Panc1 (cell line): ENCODE results near the gene RPS6KA3. TPM values are rescaled to one million over a fixed set of nuclear protein-coding genes. Genes with fewer than 3 reads are reported as not detected.

ENCODE experiments used
- ATAC-seq: fragments of 200-7000 bp; cut with Tn5 transposase; 2 replicates; pipeline ENCODE4 v1.9.1; 2020; ENCODE audit warnings: mild to moderate bottlenecking, moderate library complexity
- BruUV-seq: library from RNA; stranded (reverse); fragments of 400-500 nt; replicated peaks from 2 replicates; lab custom pipeline; 2021; lab: Mats Ljungman, UMichigan
- CTCF ChIA-PET: fragments of 300-600 bp; sonication (Branson Sonifier 250); formaldehyde crosslinking; loops from one replicate; lab custom pipeline; 2022; ENCODE audit warnings: antibody characterized with exemption; lab: Charles Lee
- POLR2A ChIA-PET: fragments of 300-600 bp; sonication (Branson Sonifier 250); formaldehyde crosslinking; loops from one replicate; lab custom pipeline; 2022; ENCODE audit warnings: antibody characterized with exemption; lab: Charles Lee
- DNase-seq: peaks from one replicate; pipeline ENCODE4 v3.0.0-alpha.2; 2010; ENCODE audit warnings: low read depth, low spot score
- H3K27ac ChIP-seq: 2 replicates; pipeline ENCODE4 v1.5.1; 2011; ENCODE audit warnings: mild to moderate bottlenecking, low read length, inconsistent platforms
- H3K27me3 ChIP-seq: fragments of 200-500 bp; sonication (Bioruptor generic); 2 replicates; pipeline ENCODE4 v1.6.0; 2014; ENCODE audit warnings: low read length, inconsistent platforms; ENCODE audit not compliant: control insufficient read depth, insufficient read depth
- H3K36me3 ChIP-seq: fragments of 200-500 bp; sonication (Bioruptor generic); 2 replicates; pipeline ENCODE4 v1.5.1; 2014; ENCODE audit warnings: inconsistent platforms, mild to moderate bottlenecking, low read length, moderate library complexity; ENCODE audit not compliant: control insufficient read depth, insufficient read depth
- H3K4me1 ChIP-seq: 2 replicates; pipeline ENCODE4 v1.5.1; 2011; ENCODE audit warnings: inconsistent platforms, mild to moderate bottlenecking, low read length, moderate library complexity; ENCODE audit not compliant: control insufficient read depth, insufficient read depth
- H3K4me3 ChIP-seq, 2 experiments: 2 replicates each; pipeline ENCODE4 v1.5.1; 2011 to 2012; ENCODE audit warnings: low read depth in 2 of 2, low read length in 2 of 2, mild to moderate bottlenecking in 2 of 2, inconsistent platforms in 1 of 2, moderate library complexity in 1 of 2
- H3K9me3 ChIP-seq: fragments of 200-500 bp; sonication (Bioruptor generic); 2 replicates; pipeline ENCODE4 v1.5.1; 2014; ENCODE audit warnings: low read depth, mild to moderate bottlenecking, inconsistent platforms, low read length, moderate library complexity; ENCODE audit not compliant: control insufficient read depth, insufficient read depth
- POLR2AphosphoS5 ChIP-seq: IDR thresholded peaks from 2 replicates; pipeline ENCODE4 v1.6.1; 2012; ENCODE audit warnings: mild to moderate bottlenecking, low read depth, low read length, moderate library complexity
- SIN3A ChIP-seq: IDR thresholded peaks from 2 replicates; pipeline ENCODE4 v1.6.1; 2012; ENCODE audit warnings: low read depth, mild to moderate bottlenecking, low read length, moderate library complexity, borderline replicate concordance; ENCODE audit not compliant: insufficient read depth
- TCF7L2 ChIP-seq: IDR thresholded peaks from 2 replicates; pipeline ENCODE4 v1.6.1; 2011; ENCODE audit warnings: mild to moderate bottlenecking, low read depth, low read length, inconsistent platforms
- in situ Hi-C: cut with HindIII; loops from 2 replicates; pipeline ENCODE4 v1.10.0; 2016; ENCODE audit warnings: low sequenced_read_pairs, low pct_unique_long_range_greater_than_20kb
- intact Hi-C: fragments of 100-400 bp; cut with micrococcal nuclease; formaldehyde crosslinking; loops from one replicate; pipeline ENCODE4 v1.10.0; 2022; ENCODE audit not compliant: unreplicated experiment
- total RNA-seq: library from RNA; stranded (reverse); gene quantifications from one replicate; pipeline ENCODE4 v1.2.1, GENCODE V29; 2021; ENCODE audit not compliant: unreplicated experiment
- TF ChIP-seq, protein P1 (sequence below), 2 experiments: IDR thresholded peaks; 2 replicates each; pipeline ENCODE4 v1.6.1; 2011 to 2012; ENCODE audit warnings: low read depth in 2 of 2, control low read depth in 1 of 2, low read length in 1 of 2, mild to moderate bottlenecking in 1 of 2, moderate library complexity in 1 of 2; ENCODE audit not compliant: insufficient read depth in 1 of 2
- TF ChIP-seq, protein P2 (sequence below): fragments of 450-650 bp; IDR thresholded peaks from 2 replicates; pipeline ENCODE4 v1.5.1; 2017; ENCODE audit warnings: mild to moderate bottlenecking

The RPS6KA3 gene
- total RNA-seq, 1 experiment from 2014 or later: 40.5 TPM

DNA sequence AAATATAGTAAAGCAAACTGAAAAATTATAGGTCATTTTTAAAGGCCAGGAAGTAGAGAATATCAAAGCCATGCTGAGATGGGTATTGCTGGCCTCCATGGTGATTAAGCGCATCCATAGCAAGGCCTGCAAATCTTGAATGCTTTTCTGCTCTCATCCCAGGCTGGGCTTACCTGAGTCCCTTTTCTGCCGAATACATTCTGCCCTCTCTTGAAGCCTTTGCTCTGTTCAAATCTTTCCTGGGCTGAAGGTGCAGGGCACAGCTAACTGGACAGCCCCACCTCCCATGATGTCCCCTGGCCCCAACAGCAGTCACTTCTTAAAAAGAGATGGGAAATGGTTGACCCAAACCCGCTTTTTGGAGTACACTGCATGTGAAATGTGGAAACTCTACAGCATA, 115.0 kb downstream of the RPS6KA3 start:
- BruUV-seq: no TSS peak
- in situ Hi-C loops: no loop called here
- POLR2A ChIA-PET: no interaction called here

DNA sequence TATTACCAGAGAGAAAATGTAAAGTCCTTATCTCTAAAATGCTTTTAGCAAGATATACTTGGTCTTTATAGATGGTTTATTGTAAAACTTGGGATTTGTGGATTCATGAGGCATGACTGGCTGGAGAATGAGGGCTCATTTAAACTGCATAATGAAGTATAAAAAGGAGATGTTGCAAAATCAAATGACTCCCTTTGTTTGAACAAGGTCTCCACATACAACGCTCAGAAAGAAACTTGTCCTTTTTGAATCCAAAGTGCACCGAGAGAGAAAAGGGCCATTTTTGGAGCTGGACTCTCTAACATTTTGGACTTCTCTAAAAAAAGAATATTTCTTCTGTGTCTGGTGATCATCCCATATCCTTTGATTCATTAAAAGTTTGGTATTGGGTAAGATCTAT, 117.4 kb downstream of the RPS6KA3 start:
- no peaks in the 10 kb centered on the region for H3K27me3 ChIP-seq
- in situ Hi-C loops (no loop called here), intact Hi-C loops (no loop called here)
- no peak for ATAC-seq
- CTCF ChIA-PET: no interaction called here
- no peak overlapping the region for H3K4me3 ChIP-seq
- H3K36me3 ChIP-seq: no peaks in the 10 kb centered on the region; the same call in 1 of the 2 replicates
- no TSS peak for BruUV-seq
- POLR2A ChIA-PET: no interaction called here
- no peaks in the 10 kb centered on the region for H3K9me3 ChIP-seq
- no peak for DNase-seq
- no peaks in the 10 kb centered on the region for H3K4me1 ChIP-seq
- TF ChIP-seq POLR2AphosphoS5: no peak
- no peak for TF ChIP-seq TCF7L2
- TF ChIP-seq, protein P1, sequence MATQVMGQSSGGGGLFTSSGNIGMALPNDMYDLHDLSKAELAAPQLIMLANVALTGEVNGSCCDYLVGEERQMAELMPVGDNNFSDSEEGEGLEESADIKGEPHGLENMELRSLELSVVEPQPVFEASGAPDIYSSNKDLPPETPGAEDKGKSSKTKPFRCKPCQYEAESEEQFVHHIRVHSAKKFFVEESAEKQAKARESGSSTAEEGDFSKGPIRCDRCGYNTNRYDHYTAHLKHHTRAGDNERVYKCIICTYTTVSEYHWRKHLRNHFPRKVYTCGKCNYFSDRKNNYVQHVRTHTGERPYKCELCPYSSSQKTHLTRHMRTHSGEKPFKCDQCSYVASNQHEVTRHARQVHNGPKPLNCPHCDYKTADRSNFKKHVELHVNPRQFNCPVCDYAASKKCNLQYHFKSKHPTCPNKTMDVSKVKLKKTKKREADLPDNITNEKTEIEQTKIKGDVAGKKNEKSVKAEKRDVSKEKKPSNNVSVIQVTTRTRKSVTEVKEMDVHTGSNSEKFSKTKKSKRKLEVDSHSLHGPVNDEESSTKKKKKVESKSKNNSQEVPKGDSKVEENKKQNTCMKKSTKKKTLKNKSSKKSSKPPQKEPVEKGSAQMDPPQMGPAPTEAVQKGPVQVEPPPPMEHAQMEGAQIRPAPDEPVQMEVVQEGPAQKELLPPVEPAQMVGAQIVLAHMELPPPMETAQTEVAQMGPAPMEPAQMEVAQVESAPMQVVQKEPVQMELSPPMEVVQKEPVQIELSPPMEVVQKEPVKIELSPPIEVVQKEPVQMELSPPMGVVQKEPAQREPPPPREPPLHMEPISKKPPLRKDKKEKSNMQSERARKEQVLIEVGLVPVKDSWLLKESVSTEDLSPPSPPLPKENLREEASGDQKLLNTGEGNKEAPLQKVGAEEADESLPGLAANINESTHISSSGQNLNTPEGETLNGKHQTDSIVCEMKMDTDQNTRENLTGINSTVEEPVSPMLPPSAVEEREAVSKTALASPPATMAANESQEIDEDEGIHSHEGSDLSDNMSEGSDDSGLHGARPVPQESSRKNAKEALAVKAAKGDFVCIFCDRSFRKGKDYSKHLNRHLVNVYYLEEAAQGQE (IDR thresholded peaks at IDR 0.05; ENCODE audit: insufficient read depth in 1 of 2, low read depth in 2 of 2, low read length in 1 of 2): no peak
- TF ChIP-seq SIN3A: no peak
- TF ChIP-seq, protein P2, sequence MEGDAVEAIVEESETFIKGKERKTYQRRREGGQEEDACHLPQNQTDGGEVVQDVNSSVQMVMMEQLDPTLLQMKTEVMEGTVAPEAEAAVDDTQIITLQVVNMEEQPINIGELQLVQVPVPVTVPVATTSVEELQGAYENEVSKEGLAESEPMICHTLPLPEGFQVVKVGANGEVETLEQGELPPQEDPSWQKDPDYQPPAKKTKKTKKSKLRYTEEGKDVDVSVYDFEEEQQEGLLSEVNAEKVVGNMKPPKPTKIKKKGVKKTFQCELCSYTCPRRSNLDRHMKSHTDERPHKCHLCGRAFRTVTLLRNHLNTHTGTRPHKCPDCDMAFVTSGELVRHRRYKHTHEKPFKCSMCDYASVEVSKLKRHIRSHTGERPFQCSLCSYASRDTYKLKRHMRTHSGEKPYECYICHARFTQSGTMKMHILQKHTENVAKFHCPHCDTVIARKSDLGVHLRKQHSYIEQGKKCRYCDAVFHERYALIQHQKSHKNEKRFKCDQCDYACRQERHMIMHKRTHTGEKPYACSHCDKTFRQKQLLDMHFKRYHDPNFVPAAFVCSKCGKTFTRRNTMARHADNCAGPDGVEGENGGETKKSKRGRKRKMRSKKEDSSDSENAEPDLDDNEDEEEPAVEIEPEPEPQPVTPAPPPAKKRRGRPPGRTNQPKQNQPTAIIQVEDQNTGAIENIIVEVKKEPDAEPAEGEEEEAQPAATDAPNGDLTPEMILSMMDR: no peak
- no peak overlapping the region for H3K27ac ChIP-seq

More for the DNA sequence above, 115.0 kb downstream of the RPS6KA3 start:
- Histone ChIP-seq H3K36me3 (peaks cover 2% of the 10 kb centered on the region; the same call in 1 of the 2 replicates), H3K4me3 (no peak overlapping the region), H3K4me1 (no peaks in the 10 kb centered on the region), H3K27me3 (no peaks in the 10 kb centered on the region), H3K9me3 (no peaks in the 10 kb centered on the region), H3K27ac (no peak overlapping the region)
- TF ChIP-seq POLR2AphosphoS5 (no peak), SIN3A (no peak), TCF7L2 (no peak)
- TF ChIP-seq, protein P1 (IDR thresholded peaks at IDR 0.05; ENCODE audit: insufficient read depth in 1 of 2, low read depth in 2 of 2, low read length in 1 of 2): no peak
- TF ChIP-seq, protein P2: no peak
- ATAC-seq (no peak), DNase-seq (no peak)
- CTCF ChIA-PET: no interaction called here
- intact Hi-C loops: no loop called here
